Measurements from ENCODE around the gene HNRNPA1.
"Not testable (repeated sequence)": the region's sequence is repeated elsewhere in the genome, so short reads cannot be mapped to it uniquely, and the experiment has no call there.

HNRNPA1 gene

GRCh38 chr12:54280468-54281260 is at the start of gene HNRNPA1:
TSS of gene HNRNPA1 (plus strand) at chr12:54280726. CDS start at chr12:54280808, 82 bp downstream.
- DNase-seq (ENCODE audit: low read depth) = peak; percentile 100
- TF ChIP-seq CTCF (IDR thresholded peaks at IDR 0.05; ENCODE audit: low read depth, low read length, missing control alignments) = no peak
- in situ Hi-C loops (cut with HindIII; ENCODE audit: low sequenced_read_pairs) = no loop called here
- peak within 1 kb of the TSS; percentile 95 for H3K4me3 ChIP-seq (ENCODE audit: low read depth, low read length)

GRCh38 chr12:54231269-54231668 is 49.3 kb upstream of the HNRNPA1 start:
- DNase-seq (ENCODE audit: low read depth); in situ Hi-C loops (cut with HindIII; ENCODE audit: low sequenced_read_pairs): not testable (repeated sequence)

GRCh38 chr12:54232790-54233189 is 47.7 kb upstream of the HNRNPA1 start:
- H3K4me3 ChIP-seq (ENCODE audit: low read depth, low read length) = no peak overlapping the region
- TF ChIP-seq CTCF (IDR thresholded peaks at IDR 0.05; ENCODE audit: low read depth, low read length, missing control alignments) = peak; percentile 30
- in situ Hi-C loops (cut with HindIII; ENCODE audit: low sequenced_read_pairs) = no loop called here
- DNase-seq (ENCODE audit: low read depth) = peak; percentile 28

More at GRCh38 chr12:54231269-54231668, 49.3 kb upstream of the HNRNPA1 start:
- H3K4me3 ChIP-seq (ENCODE audit: low read depth, low read length) = not testable (repeated sequence)

DNA sequence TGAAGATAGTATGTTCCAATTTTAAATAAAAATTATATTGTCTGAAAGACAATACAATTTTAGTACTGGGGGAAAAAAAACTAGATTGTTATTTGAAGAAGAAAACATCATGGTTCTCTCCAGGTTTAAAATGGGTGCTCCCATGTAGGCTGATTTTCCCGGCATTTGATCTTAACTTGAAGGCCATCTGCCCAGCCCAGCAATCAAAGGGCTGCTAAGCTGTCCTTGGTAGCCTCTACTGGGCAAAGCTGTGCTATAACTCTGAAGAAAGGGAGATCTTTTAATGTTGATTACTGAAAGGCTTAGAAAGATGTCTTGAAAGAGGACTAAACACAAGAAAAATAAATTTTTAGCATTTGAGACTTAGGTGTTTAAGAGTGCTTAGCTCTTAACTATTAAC is 42.0 kb upstream of the HNRNPA1 start:
- TF ChIP-seq CTCF (IDR thresholded peaks at IDR 0.05; ENCODE audit: low read depth, low read length, missing control alignments) = no peak
- H3K4me3 ChIP-seq (ENCODE audit: low read depth, low read length) = no peak overlapping the region
- in situ Hi-C loops (cut with HindIII; ENCODE audit: low sequenced_read_pairs) = no loop called here
- DNase-seq (ENCODE audit: low read depth) = no peak

- in situ Hi-C loops (cut with HindIII; ENCODE audit: low sequenced_read_pairs) = no loop called here
- DNase-seq (ENCODE audit: low read depth) = no peak
- H3K4me3 ChIP-seq (ENCODE audit: low read depth, low read length) = no peak overlapping the region
- TF ChIP-seq CTCF (IDR thresholded peaks at IDR 0.05; ENCODE audit: low read depth, low read length, missing control alignments) = no peak
Measured at GRCh38 chr12:54239620-54240019, 40.9 kb upstream of the HNRNPA1 start.

- DNase-seq (ENCODE audit: low read depth) = no peak
- H3K4me3 ChIP-seq (ENCODE audit: low read depth, low read length) = no peak overlapping the region
- no peak for TF ChIP-seq CTCF (IDR thresholded peaks at IDR 0.05; ENCODE audit: low read depth, low read length, missing control alignments)
- in situ Hi-C loops (cut with HindIII; ENCODE audit: low sequenced_read_pairs) = no loop called here
Measured at GRCh38 chr12:54240129-54240528, 40.4 kb upstream of the HNRNPA1 start.

- TF ChIP-seq CTCF (IDR thresholded peaks at IDR 0.05; ENCODE audit: low read depth, low read length, missing control alignments) = no peak
Measured at GRCh38 chr12:54240971-54241588, 39.4 kb upstream of the HNRNPA1 start.

More at GRCh38 chr12:54240971-54241588, 39.4 kb upstream of the HNRNPA1 start:
- no peak overlapping the region for H3K4me3 ChIP-seq (ENCODE audit: low read depth, low read length)
- in situ Hi-C loops (cut with HindIII; ENCODE audit: low sequenced_read_pairs) = no loop called here
- no peak for DNase-seq (ENCODE audit: low read depth)

Measured in astrocyte of the cerebellum (primary cell).